ENCODE data around the gene KIAA1328. TPM values are rescaled to one million over a fixed set of nuclear protein-coding genes. Genes with fewer than 3 reads are reported as not detected.

The KIAA1328 gene
- polyA plus RNA-seq, 1 of the 3 experiments (the other 2 are of a cell fraction) = 2.6 TPM

- no peak overlapping the region for H3K4me2 ChIP-seq
- H3K27me3 ChIP-seq (ENCODE audit: insufficient read depth) = no peaks in the 10 kb centered on the region
- no peaks in the 10 kb centered on the region for H3K9me2 ChIP-seq
- H3F3A ChIP-seq (replicated peaks; ENCODE audit: insufficient read depth) = no peaks in the 10 kb centered on the region
- H3K4me1 ChIP-seq (ENCODE audit: control insufficient read depth in 1 of 2, insufficient read depth in 2 of 2, low read depth in 1 of 2, low read length in 1 of 2) = peaks cover 0 to 4% of the 10 kb centered on the region in 2 experiments; a peak in 2 of 4 replicates
- no peak overlapping the region for H3K27ac ChIP-seq (ENCODE audit: low read depth in 2 of 2, low read length in 1 of 2)
- no peaks in the 10 kb centered on the region for H3K36me3 ChIP-seq (replicated peaks in 1 of 2; ENCODE audit: control insufficient read depth in 1 of 2, insufficient read depth in 2 of 2, low read length in 1 of 2)
- H4K20me1 ChIP-seq (ENCODE audit: insufficient read depth) = no peaks in the 10 kb centered on the region
- TF ChIP-seq RCOR1 (IDR thresholded peaks at IDR 0.05; ENCODE audit: low read length) (no peak), ZBTB33 (IDR thresholded peaks at IDR 0.05; ENCODE audit: borderline replicate concordance, low read depth) (no peak), CTCF (IDR thresholded peaks at IDR 0.05) (no peak), GATA2 (CRISPR knock-in tag; IDR thresholded peaks at IDR 0.05) (no peak), USF2 (IDR thresholded peaks at IDR 0.05; ENCODE audit: borderline replicate concordance, low read depth, low read length) (no peak), REST (IDR thresholded peaks at IDR 0.05; ENCODE audit: low read depth, low read length) (no peak), GABPA (IDR thresholded peaks at IDR 0.05; ENCODE audit: low read depth) (no peak), SMC3 (IDR thresholded peaks at IDR 0.05; ENCODE audit: low read depth, low read length) (no peak), EZH2phosphoT487 (IDR thresholded peaks at IDR 0.05; ENCODE audit: borderline replicate concordance, low read depth) (no peak), RFX5 (IDR thresholded peaks at IDR 0.05; ENCODE audit: low read length) (no peak), SIN3A (IDR thresholded peaks at IDR 0.05; ENCODE audit: borderline replicate concordance, low read depth, low read length) (no peak), PBX3 (IDR thresholded peaks at IDR 0.05) (no peak), EP300 (IDR thresholded peaks at IDR 0.05; ENCODE audit: borderline replicate concordance in 1 of 2, low read depth in 1 of 2, low read length in 1 of 2) (no peak), JUND (IDR thresholded peaks at IDR 0.05) (no peak), YY1 (IDR thresholded peaks at IDR 0.05; ENCODE audit: low read depth) (no peak), ELF1 (IDR thresholded peaks at IDR 0.05) (no peak)
- ChIA-PET CTCF (interaction anchor here (1.1 kb wide), 1 partner anchor 8 kb away, joined by 3 read pairs; no protein-coding TSS in a partner anchor), POLR2A (no interaction called here)
- 56% methylated on average over 1 of the region's 1 CpG for WGBS (ENCODE audit: low lambda C conversion rate)
- no peaks in the 10 kb centered on the region for H3K9me3 ChIP-seq
- H3K9ac ChIP-seq = no peak overlapping the region
- H3K79me2 ChIP-seq (ENCODE audit: insufficient read depth) = no peaks in the 10 kb centered on the region
- H3K4me3 ChIP-seq (ENCODE audit: low read depth in 2 of 2, low read length in 1 of 2) = no peak overlapping the region
- H2AFZ ChIP-seq (ENCODE audit: low read depth) = no peak overlapping the region
- no peak for DNase-seq
Measured at GRCh38 chr18:37182340-37183135, 353.6 kb downstream of the KIAA1328 start.

All from SK-N-SH (cell line).